Esophagus squamous epithelium (tissue), 4 donors: ENCODE data around the gene CTTNBP2.

Experiments used
- POLR2A ChIP-seq, 4 donors: fragments of 450-650 bp; IDR thresholded peaks; one replicate each; pipeline ENCODE4 v1.6.1; 2017; ENCODE audit warnings: antibody characterized with exemption in 4 of 4, mild to moderate bottlenecking in 4 of 4, moderate library complexity in 3 of 4
- TF ChIP-seq, protein P1 (sequence below), 6 experiments: fragments of 450-650 bp in 4 of 6; fragments of 200-600 bp in 2 of 6; sonication (generic) in 2 of 6; IDR thresholded peaks; one replicate each; pipeline ENCODE4 v1.5.1; 2016 to 2019; ENCODE audit warnings: antibody characterized with exemption in 6 of 6, mild to moderate bottlenecking in 4 of 6, moderate library complexity in 4 of 6

DNA sequence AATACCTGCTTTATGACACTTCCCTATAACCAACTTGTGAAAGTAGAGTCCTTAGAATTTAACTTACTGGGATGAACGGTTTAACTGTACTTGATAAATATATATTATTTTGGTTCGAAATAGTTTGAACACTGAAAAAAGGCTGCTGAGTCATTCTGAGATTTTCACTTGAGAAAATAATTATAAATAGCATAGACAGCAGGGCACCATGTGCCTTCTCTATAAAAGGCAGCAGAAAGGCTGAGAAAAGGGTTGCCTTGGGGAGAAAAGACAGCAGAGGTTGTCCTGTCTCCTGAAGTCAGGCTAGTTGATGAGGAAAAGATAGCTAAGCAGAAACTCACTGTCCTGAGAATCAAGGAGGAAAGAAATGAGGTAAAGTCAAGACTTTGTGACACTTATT lies 92.4 kb downstream of the CTTNBP2 start:
- TF ChIP-seq, protein P1, sequence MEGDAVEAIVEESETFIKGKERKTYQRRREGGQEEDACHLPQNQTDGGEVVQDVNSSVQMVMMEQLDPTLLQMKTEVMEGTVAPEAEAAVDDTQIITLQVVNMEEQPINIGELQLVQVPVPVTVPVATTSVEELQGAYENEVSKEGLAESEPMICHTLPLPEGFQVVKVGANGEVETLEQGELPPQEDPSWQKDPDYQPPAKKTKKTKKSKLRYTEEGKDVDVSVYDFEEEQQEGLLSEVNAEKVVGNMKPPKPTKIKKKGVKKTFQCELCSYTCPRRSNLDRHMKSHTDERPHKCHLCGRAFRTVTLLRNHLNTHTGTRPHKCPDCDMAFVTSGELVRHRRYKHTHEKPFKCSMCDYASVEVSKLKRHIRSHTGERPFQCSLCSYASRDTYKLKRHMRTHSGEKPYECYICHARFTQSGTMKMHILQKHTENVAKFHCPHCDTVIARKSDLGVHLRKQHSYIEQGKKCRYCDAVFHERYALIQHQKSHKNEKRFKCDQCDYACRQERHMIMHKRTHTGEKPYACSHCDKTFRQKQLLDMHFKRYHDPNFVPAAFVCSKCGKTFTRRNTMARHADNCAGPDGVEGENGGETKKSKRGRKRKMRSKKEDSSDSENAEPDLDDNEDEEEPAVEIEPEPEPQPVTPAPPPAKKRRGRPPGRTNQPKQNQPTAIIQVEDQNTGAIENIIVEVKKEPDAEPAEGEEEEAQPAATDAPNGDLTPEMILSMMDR (IDR thresholded peaks at IDR 0.05): no peak
- no peak for TF ChIP-seq POLR2A (IDR thresholded peaks at IDR 0.05)
